CD4-positive, alpha-beta T cell treated with Interferon alpha-2 for 1 hour (primary cell): Measurements from ENCODE around the gene ABLIM2.

Source experiments
- DNase-seq, 2 donors: peaks; one replicate each; pipeline ENCODE4 v3.0.0-alpha.2; 2020 to 2022

Gene ABLIM2

DNA sequence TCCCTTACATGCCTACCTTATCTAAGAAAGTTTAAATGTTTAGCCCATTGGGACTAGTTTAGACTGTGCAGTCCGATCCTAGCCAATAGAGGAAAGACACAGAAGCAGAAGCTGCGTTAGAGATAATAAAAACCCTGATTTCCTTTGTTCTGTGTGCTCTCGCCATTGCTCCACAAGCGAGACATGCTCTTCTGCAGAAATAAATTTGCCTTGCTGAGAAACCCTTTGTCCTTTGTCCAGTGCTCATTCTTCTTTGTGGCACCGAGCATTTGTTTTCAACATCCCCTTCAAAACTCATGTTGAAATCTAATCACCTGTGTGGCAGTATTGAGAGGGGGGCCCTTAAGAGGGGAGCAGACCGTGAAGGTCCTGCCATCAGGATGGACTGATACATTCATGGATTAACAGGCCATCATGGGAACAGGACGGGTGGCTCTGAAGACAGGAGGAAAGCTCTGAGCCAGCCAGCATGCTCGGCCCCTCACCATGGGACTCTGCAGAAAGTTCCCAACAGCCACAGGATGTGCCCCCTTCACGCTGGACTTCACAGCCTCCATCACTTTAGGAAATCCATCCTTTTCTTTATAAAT, 94.5 kb downstream of the ABLIM2 start:
- DNase-seq, result no peak

DNA sequence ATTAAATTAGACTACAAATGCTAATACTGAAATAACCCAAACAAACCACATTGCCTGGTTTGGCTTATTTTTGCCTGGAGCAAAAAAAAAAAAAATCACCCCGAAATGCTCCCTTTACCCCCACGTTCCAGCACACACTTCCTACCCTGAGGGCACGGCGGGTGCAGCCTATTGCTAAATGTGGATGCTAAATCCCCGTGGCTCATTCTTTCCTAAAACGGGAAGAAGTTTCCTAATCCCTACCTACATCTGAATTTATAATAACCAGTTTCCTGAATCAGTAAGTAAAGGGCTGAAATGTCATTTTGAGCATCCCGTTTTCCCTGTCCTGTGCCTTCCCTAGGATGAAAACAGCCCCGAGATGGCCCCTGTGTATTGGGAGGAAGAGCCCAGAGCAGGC, 97.0 kb downstream of the ABLIM2 start:
- DNase-seq, result no peak

DNA sequence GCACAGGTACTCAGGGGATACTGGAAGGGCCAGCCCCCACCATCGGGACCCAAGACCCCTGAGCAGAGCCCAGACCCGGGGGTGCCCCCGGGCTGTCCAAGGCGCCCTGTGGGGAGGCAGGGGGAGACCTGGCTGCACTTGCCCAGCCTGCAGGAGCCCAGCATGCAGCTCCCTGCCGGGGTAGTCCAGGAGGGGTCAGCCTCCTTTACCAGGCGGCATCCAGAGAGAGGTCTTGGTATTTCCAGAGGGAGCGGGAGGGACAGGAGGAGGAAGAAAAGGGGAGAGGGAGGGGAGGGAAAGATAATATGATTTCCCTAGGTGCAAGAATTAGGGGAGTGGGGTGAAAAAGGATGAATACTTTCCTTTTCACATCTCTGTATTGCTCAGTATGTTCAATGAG, 97.5 kb downstream of the ABLIM2 start:
- DNase-seq, result no peak

DNA sequence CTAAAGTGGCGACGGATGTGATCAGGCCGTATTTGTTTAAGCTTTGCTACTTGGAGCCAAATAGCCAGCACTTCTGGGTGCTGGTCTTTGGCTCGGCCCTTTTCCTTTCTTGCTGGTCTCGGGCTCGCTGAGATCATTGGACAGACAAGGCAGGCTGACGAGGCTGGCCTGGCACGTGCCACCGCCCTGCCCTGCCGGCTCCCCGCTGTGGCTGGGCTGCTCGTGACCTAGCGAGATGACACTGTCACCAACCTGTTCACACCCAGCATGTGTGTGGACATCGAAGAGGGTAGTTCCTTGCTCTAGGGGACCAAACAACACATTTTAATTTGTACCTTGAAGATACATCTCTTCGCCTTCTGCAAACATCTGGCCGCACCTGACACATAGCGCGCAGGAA, 98.0 kb downstream of the ABLIM2 start:
- DNase-seq, result no peak

DNA sequence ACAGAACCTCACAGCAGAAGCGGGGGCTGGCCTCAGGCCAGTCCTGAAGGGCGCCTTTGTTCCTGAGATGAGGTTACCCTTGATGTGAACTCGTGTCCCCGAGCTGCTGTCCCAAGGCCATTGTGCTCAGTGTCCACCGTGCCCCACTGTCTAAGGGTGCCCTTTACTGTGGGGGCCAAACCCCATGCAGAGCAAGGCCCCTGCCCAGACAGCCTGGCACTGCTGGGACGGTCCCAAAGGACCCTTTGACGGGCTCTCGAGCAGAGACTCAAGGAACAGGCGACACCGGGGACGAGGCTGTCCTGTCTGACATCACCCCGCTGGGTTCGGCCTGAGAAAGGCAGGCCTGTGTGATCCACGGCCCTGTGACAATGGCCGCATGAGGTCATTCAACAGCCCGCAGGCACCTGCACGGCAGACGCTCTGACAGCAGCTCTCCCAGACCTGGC, 100.6 kb downstream of the ABLIM2 start:
- no peak for DNase-seq

DNA sequence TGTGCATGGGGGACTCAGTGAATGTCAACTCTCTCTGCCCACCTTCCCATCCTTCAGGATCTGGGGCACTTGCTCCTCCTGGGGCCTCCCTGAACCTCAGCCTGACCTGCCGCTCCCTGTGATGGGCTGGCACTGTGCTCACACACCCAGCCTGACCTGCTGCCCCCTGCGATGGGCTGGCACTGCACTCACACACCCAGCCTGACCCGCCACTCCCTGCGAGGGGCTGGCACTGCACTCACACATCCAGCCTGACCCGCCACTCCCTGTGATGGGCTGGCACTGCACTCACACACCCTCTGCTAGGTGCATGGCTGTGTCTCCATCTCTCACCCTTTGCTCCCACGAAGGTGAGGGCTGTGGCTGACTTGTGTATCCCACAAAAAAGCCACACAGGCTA, 103.4 kb downstream of the ABLIM2 start:
- no peak for DNase-seq

DNA sequence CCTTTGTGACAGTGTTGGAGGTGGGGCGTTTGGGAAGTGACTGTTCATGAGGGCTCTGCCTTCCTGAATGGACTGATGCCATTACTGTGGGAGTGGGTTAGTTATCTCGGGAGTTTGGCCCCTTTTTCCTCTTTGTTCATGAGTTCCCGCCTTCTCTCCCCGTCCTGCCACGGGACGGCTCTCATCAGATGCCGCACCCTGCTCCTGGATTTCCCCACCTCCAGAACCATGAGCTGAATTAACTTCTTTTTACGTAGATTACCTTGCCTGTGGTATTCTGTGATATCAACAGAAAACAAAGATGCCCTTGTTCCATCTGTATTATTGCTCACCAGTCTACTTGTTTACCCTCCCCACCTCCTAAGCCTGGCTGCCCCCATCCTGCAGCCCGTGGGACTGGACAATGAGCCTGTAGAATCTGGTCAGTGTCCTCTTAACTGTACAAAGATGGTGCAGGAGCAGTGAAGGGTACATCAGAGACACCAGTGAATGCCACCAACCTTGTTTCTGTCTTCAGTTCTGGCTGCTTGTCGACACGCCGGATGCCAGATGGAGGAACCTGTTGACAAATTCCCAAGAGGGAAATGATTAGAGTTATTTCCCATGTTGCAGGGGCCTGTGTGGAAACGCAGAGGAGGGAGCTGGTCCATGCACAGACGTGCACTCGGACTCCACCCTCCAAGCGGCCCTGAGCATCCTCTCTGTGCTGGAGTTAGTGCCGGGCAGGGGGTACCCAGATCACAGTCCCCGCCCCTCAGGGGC, 104.7 kb downstream of the ABLIM2 start:
- no peak for DNase-seq

DNA sequence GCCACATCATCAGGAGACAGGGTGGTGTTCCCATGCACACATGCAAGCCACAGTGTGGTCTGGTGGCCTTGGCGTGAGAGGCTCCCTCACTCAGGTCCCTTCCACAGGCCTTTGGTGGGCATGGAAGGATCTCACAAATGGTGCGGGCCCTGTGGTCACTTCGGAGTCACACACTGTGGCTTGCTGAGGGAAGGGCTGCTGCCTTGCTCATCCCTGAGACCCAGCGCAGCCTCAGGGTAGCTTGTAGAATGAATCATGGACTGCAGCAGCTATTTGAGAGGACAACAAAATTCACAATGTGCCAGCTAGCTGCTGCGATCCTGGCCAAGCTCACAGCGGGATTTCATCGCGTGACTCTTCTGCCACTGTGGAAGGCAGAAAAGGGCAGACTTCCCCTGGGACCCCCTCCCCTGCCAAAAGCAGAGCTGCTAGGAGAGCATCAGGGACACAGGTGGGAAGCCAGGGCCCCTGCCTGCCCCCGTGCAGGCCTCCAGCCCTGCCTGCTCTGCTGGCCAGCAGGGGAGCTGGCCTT, 106.4 kb downstream of the ABLIM2 start:
- no peak for DNase-seq

DNA sequence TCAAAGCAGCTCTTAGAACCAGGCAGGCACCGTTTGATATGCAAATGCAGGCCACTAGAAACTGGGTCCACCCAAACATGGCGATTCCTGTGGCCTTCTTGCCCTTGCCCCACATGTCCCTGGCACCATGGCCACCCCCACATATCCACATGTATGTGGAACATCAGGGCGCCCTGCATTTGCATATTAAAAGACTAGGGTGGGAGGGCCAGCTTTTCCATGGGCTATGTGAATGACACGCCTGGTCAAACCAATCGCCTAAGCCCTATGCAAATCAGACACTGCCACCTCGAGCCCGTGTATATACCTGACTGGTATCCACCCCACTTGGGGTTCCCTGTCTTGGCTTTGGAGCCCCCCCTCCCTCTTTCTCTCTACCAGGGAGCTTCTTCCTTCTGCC, 107.0 kb downstream of the ABLIM2 start:
- no peak for DNase-seq

DNA sequence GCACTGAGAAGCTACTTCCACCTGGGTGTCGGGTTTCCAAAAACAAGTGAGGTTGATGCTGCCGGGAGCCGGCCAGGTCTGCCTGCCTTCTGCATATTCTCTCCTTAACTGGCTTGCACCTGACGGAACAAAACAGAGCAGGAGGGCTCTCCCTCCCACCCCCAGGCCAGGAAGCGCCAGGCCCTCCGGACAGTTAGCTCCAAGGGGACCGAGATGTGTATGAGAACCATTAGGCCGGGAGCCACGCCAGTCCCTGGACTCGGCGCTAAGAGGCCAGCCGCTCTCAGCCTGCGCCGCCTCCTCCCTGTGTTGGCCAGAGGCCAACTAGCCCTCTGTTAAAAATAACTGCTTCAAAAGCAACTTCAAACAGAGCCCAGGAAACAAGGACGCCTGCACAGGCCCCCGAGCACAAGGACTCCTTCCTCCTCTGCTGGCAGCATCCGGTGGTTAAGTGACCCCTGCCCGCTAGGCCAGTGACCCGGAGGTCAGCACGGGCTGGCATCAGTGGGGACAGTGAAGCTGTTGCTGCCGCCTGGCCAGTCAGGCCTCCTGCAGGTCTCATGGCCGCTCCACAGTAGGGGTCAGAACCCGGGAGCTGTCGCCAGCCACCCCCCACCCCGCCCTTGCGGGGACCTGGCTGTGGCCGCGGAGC, 107.9 kb downstream of the ABLIM2 start:
- DNase-seq, result no peak

DNA sequence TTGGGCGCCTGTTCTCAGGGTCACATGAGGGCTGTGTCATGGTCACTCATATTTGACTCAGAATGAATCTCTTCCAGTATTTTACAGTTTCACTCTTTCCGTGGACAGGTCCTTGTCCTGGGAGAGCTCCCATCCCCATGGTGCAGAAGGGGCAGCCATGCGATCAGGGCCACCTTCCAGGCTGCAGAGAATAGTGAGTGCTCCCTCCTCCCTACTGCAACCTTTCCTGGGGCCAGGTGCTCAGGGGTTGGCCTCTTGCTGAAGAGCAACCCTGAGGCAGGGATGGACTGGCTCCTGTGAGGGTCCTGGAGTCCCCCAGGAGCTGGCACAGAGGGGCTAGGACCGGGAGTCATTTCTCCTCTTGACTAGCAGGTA, 108.4 kb downstream of the ABLIM2 start:
- no peak for DNase-seq

DNA sequence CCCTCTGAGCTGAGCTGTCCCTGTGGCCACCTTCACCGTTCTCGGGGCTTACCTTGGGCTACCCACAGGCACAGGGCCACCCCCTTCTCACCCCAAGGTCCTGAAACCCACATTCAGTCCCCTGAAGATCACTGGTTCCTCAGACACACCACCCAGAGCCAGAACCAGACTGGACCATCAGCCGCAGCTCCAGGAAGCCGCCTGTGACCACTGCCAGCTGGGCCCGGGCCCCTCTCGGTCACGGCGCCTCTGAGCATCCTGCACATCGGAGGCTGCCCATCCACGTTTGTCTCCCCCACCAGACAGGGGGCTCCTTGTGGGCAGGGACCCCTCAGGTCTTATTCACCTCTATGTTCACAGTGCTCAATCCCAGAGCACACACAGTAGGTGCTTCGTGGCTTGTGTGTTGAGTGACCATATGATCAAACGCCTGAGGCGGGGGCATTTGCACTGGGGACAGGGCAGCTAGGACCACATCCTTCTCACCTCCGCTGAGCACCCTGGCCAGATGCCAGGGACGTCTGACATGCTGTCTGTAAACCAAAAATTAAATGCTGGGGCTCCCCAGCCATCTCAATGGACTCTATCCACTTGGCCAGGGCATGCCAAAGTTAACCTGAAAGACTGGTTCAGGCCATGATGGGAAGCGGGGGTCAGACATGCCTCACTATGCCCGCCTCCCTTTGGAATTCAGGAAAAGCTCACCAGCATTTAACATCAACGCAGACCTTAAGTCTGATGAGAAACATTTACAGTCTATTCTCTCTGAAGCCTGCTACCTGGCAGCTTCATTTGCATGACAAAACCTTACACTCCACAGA, 109.5 kb downstream of the ABLIM2 start:
- DNase-seq, result no peak

DNA sequence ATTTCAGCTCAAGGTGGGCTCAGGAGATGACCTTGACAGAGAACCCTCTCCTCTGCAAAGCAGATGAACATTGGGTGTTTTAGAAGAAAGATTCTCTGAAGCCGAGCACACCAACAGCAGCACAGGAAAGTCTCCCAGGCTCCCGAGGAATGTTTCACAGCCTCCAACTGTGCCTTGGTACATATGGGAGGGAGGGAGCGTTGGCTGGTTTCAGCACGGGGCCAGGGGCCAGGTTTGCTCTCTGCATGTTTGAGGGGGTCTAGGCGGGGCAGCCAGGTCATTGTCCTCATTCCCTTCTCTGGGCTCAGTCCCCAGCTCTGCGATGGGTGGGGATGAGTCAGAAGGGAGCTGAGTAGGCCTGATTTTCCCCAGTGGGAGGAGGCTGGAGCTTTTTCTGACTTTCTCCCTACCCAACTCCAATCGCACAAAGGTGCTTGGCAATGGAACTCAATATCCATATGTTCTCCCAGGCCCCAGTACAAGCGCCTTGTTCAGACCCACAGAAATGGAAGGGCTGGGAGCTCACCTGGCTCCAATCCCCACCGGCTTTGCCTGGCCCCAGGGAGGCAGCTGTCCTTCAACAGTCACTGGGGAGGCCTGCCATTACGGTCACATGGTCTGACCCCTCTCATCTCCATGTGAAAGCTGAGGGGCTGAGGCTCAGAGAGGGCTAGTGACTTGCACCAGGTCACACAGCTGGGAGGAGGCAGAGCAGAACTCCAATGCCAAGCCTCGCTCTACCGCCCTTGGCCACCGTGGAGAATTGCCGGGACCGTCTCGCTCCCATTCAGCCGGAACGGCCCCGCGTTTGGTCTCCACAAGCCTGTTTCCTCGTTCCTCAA, 110.6 kb downstream of the ABLIM2 start:
- no peak for DNase-seq

DNA sequence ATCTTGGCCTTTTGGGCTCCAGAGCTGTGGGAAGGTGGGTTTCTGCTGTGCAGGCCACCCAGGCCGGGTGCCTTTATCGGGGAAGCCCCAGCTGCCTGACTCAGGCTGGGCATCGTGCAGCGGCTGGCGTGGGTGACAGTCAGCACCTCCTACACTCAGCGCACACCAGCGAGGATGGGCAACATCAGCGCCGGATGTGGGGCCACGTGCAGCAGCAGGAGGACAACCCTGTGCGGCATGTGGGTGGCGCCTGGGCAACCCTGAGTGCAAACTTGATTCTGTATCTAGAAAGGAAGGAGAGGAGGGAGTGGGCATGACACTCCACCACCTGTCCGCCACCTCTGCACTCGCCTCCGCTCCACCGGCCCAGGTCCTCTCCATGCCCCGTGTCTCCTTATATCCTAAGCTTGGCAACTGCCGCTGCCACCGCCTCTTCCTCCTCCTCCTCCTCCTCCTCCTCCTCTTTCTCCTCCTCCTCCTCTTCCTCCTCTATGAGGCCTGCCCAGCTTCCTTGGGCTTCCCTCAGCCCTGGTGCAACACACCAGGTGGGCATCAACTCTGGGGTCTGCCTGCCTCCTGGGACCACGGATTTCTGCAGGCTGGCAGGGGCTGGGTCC, 111.6 kb downstream of the ABLIM2 start:
- peak in 1 of 2 donors; percentile 46 for DNase-seq

DNA sequence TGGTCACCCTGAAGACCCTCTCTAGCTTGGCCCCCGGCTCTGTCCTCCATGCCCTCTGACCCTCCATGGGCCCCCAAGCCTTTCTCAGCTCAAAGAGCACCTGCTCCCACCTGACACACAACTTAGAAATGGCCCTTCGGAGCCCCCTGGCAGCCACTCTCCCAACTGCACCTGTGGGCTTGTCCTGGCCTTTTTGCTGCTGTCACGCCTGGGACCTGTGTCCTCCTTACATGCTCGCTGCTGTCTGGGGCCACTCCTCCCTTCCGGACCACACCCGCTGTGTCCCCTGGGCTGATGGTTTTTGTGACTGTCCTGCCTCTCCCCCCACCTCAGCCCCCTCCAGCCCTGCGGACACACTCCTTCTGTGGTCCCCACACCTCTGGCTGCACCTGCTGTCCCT, 112.7 kb downstream of the ABLIM2 start:
- no peak for DNase-seq

DNA sequence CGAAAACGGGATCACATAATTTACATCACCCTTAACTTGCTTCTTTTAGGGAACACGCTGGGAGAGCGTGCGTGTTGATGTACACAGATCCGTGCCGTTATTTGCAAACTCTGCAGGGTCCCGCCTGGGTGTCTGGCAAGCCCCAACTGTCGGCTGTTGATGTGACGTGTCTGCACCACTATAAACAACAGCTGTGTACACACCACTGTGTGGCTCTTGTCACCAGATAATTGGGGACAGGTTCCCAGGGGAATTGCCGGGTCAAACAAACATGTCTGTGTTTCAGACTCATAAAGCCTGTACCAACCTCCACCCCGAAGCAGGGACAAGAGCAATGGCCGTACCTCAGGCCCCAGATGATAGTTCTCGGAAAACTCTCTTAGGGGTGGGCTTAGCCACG, 113.9 kb downstream of the ABLIM2 start:
- DNase-seq, result no peak

DNA sequence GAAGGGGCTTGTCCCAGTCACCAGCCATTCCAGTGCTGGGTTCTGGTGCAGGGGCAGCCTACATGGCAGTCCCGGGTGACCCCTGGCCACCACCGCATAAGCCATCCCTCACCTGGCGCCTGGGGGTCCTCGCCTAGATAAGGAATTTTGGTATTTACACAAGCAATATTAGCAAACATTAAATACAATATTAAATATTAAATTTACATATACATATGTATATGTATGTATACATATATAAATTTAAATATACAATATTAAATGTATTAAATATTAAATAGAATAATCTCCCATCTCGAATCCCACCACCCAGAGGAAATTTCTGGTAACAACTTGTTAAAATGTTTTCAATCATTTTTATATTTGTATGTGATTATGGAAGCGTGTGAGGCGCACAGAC, 114.4 kb downstream of the ABLIM2 start:
- no peak for DNase-seq

DNA sequence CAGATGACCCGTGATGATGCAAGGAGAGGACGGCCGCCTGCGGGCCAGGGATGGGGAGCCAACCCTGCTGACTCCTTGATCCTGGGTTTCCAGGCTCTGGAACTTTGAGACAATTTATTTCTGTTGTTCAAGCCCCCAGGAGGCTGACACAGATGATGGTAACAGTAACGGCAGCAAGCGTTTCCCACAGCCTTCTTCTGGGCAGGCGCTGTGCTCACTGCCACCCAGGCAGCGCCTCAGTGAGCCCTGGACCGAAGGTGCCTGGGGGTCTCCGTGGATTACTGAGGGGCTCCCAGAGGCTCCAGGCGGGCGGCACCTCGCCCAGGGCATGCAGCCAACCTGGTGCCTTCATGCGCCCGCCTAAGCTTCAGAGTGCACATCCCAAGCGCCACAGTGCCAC, 115.0 kb downstream of the ABLIM2 start:
- DNase-seq, result no peak

DNA sequence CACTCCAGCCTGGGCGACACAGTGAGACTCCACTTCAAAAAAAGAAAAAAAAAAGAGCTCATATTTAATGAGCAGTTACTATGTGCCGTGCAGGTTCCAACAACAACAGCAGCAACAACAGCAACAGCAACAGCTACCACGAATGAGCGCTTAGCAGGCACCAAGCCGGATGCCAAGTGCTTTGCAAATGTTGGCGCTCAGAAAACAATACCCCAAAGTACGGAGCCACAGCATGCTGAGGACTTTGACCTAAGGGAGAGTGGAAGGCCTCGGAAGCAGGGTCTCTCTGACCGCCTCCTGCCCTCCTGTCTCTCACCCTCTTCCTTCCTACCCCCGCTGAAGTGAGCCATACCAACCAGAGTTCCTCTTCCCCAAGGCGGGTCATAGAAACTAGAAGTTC, 116.7 kb downstream of the ABLIM2 start:
- no peak for DNase-seq

DNA sequence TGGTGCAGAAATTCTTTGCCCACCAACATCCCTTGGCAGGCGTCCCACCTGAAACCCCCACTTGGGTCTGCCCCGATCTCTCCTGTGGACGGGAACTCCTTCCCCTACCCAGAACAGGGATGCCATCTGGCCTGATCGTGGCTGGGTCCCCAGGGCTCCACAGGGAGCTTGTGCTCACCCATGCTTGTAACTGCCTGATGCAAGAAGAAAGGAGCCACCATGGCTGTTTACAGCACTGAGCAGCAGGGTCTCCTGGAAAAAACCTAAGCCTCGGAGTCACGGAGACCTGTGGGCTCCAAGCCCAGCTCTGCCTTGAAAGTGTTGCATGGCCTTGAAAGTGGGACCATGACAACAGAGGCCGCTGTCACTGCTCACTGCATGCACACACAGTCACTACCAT, 117.4 kb downstream of the ABLIM2 start:
- DNase-seq, result no peak

DNA sequence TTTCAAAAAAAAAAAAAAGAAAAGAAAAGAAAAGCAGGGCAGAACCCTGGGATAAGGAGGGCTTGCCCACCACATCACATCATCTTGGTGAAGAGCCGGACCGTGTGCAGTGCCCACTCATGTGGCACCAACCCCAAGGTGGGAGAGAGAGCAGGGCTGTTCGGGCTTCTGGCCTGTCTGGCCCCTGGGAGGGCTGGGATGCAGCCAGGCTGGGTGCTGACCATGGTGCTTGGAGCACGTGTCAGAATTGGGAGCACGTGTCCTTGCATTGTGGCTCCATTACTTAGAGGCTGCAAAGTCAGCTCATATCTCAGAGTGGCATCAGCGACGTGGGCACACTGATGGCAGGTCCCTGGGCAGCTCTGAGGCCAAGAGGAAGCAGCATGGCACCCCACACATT, 118.0 kb downstream of the ABLIM2 start:
- DNase-seq, result no peak

DNA sequence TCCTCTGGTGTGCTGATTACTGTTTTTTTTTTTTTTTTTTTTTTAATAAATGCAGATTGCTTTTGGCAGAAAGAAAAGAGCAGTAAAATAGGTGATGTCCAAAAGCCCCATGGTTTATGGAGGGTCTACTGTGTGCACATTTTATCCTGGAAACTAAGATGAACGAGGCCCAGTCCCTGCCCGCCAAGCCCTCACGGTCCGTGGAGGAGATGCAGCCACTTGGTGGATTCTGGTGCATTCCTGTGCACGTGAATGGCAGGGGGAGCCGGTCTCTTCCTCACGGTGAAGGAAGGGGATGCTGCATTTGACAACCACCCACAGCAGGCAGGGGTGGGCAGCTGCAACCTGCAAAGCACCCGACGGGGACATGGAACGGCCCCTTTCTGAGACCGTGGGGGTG, 118.8 kb downstream of the ABLIM2 start:
- no peak for DNase-seq
